K562 (cell line): ENCODE results near the gene FRMD4A.

Experiments used
- CAMTA2 ChIP-seq: fragments of 250-450 bp; sonication (Bioruptor Pico); conservative IDR thresholded peaks from 2 replicates; pipeline ENCODE4 v1.5.1; 2022
- MED1 ChIP-seq: sonication (generic); formaldehyde crosslinking; IDR thresholded peaks from 2 replicates; pipeline ENCODE4 v1.8.1; 2023; ENCODE audit warnings: missing genetic modification reagents, borderline replicate concordance
- NCOA2 ChIP-seq, 2 experiments: fragments of 450-650 bp; IDR thresholded peaks; 2 replicates each; pipeline ENCODE4 v1.6.1; 2018; ENCODE audit warnings: mild to moderate bottlenecking in 2 of 2, moderate library complexity in 1 of 2; ENCODE audit not compliant: partially characterized antibody in 2 of 2
- RCOR1 ChIP-seq, 2 experiments: IDR thresholded peaks; 2 replicates each; pipeline ENCODE4 v1.6.1; 2012; ENCODE audit warnings: low read depth in 2 of 2, low read length in 2 of 2, borderline replicate concordance in 1 of 2, improper control_type of control experiment in 1 of 2
- SIN3A ChIP-seq, 2 experiments: fragments of 150-350 bp in 1 of 2; IDR thresholded peaks; 2 replicates each; pipeline ENCODE4 v1.6.1; 2011 to 2016; ENCODE audit warnings: borderline replicate concordance in 2 of 2, low read depth in 2 of 2, low read length in 2 of 2, mild to moderate bottlenecking in 2 of 2, moderate library complexity in 2 of 2; ENCODE audit not compliant: control insufficient read depth in 1 of 2
- ZBTB12 ChIP-seq: fragments of 250-450 bp; sonication (Bioruptor Pico); IDR thresholded peaks from 2 replicates; pipeline ENCODE4 v1.4.0; 2020
- ZSCAN29 ChIP-seq: fragments of 450-650 bp; IDR thresholded peaks from 2 replicates; pipeline ENCODE4 v1.6.1; 2017
- TF ChIP-seq, protein P1 (sequence below): sonication (generic); formaldehyde crosslinking; IDR thresholded peaks from 2 replicates; pipeline ENCODE4 v1.8.1; 2022; ENCODE audit warnings: missing genetic modification reagents
- TF ChIP-seq, protein P2 (sequence below): sonication (generic); formaldehyde crosslinking; IDR thresholded peaks from 2 replicates; pipeline ENCODE4 v1.8.1; 2023; ENCODE audit warnings: mild to moderate bottlenecking, missing genetic modification reagents, moderate library complexity
- TF ChIP-seq, protein P3 (sequence below), 3 experiments: IDR thresholded peaks in 2 of 3; conservative IDR thresholded peaks in 1 of 3; 2 replicates each; pipeline ENCODE4 v1.5.1; 2011 to 2012; ENCODE audit warnings: low read length in 3 of 3, mild to moderate bottlenecking in 3 of 3, control low read depth in 2 of 3, improper control_type of control experiment in 1 of 3, inconsistent platforms in 1 of 3, low read depth in 1 of 3, mixed read lengths in 1 of 3, moderate library complexity in 1 of 3; ENCODE audit not compliant: insufficient read depth in 2 of 3
- TF ChIP-seq, protein P4 (sequence below): fragments of 450-650 bp; IDR thresholded peaks from 2 replicates; pipeline ENCODE4 v1.6.1; 2018; ENCODE audit not compliant: partially characterized antibody

DNA sequence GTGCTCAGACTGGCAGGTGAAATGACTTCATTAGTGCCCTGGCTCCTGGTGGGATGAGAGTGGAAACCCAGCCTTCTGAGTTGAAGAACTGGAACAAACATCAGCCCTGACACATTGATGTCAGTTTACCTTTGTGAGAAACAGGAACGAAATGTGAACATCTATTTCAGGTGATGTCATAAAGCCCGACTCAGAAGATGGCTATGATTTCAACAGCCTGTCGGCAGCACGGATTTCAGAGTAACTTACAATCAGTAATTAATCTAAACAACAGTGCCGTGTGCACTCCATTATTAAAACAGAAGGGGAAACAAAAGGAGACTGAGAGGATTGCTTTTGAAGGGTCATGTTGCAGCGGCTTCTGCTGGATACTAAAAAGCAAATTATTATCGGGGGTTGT is 243.2 kb downstream of the FRMD4A start:
- TF ChIP-seq, protein P1, sequence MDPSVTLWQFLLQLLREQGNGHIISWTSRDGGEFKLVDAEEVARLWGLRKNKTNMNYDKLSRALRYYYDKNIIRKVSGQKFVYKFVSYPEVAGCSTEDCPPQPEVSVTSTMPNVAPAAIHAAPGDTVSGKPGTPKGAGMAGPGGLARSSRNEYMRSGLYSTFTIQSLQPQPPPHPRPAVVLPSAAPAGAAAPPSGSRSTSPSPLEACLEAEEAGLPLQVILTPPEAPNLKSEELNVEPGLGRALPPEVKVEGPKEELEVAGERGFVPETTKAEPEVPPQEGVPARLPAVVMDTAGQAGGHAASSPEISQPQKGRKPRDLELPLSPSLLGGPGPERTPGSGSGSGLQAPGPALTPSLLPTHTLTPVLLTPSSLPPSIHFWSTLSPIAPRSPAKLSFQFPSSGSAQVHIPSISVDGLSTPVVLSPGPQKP (CRISPR knock-in tag) = no peak
- TF ChIP-seq RCOR1 (IDR thresholded peaks at IDR 0.05; ENCODE audit: borderline replicate concordance in 1 of 2, low read depth in 2 of 2, low read length in 2 of 2) (no peak), CAMTA2 (CRISPR knock-in tag) (no peak), SIN3A (IDR thresholded peaks at IDR 0.05; ENCODE audit: borderline replicate concordance in 2 of 2, control insufficient read depth in 1 of 2, low read depth in 2 of 2, low read length in 2 of 2) (no peak), MED1 (CRISPR knock-in tag) (no peak), ZBTB12 (CRISPR knock-in tag) (no peak), NCOA2 (IDR thresholded peaks at IDR 0.05; ENCODE audit: partially characterized antibody in 2 of 2) (no peak), ZSCAN29 (no peak)
- TF ChIP-seq, protein P2, sequence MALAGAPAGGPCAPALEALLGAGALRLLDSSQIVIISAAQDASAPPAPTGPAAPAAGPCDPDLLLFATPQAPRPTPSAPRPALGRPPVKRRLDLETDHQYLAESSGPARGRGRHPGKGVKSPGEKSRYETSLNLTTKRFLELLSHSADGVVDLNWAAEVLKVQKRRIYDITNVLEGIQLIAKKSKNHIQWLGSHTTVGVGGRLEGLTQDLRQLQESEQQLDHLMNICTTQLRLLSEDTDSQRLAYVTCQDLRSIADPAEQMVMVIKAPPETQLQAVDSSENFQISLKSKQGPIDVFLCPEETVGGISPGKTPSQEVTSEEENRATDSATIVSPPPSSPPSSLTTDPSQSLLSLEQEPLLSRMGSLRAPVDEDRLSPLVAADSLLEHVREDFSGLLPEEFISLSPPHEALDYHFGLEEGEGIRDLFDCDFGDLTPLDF (CRISPR knock-in tag) = no peak
- TF ChIP-seq, protein P3, sequence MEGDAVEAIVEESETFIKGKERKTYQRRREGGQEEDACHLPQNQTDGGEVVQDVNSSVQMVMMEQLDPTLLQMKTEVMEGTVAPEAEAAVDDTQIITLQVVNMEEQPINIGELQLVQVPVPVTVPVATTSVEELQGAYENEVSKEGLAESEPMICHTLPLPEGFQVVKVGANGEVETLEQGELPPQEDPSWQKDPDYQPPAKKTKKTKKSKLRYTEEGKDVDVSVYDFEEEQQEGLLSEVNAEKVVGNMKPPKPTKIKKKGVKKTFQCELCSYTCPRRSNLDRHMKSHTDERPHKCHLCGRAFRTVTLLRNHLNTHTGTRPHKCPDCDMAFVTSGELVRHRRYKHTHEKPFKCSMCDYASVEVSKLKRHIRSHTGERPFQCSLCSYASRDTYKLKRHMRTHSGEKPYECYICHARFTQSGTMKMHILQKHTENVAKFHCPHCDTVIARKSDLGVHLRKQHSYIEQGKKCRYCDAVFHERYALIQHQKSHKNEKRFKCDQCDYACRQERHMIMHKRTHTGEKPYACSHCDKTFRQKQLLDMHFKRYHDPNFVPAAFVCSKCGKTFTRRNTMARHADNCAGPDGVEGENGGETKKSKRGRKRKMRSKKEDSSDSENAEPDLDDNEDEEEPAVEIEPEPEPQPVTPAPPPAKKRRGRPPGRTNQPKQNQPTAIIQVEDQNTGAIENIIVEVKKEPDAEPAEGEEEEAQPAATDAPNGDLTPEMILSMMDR (IDR thresholded peaks at IDR 0.05 in 2 of 3, conservative IDR thresholded peaks at IDR 0.05 in 1 of 3; ENCODE audit: insufficient read depth in 2 of 3, low read depth in 1 of 3, low read length in 3 of 3) = no peak
- TF ChIP-seq, protein P4, sequence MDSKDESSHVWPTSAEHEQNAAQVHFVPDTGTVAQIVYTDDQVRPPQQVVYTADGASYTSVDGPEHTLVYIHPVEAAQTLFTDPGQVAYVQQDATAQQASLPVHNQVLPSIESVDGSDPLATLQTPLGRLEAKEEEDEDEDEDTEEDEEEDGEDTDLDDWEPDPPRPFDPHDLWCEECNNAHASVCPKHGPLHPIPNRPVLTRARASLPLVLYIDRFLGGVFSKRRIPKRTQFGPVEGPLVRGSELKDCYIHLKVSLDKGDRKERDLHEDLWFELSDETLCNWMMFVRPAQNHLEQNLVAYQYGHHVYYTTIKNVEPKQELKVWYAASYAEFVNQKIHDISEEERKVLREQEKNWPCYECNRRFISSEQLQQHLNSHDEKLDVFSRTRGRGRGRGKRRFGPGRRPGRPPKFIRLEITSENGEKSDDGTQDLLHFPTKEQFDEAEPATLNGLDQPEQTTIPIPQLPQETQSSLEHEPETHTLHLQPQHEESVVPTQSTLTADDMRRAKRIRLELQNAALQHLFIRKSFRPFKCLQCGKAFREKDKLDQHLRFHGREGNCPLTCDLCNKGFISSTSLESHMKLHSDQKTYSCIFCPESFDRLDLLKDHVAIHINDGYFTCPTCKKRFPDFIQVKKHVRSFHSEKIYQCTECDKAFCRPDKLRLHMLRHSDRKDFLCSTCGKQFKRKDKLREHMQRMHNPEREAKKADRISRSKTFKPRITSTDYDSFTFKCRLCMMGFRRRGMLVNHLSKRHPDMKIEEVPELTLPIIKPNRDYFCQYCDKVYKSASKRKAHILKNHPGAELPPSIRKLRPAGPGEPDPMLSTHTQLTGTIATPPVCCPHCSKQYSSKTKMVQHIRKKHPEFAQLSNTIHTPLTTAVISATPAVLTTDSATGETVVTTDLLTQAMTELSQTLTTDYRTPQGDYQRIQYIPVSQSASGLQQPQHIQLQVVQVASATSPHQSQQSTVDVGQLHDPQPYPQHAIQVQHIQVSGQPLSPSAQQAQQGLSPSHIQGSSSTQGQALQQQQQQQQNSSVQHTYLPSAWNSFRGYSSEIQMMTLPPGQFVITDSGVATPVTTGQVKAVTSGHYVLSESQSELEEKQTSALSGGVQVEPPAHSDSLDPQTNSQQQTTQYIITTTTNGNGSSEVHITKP = no peak
